AG08395 (cell line): ENCODE measurements around the gene ZFX.

Source experiments
- DNase-seq: peaks from one replicate; pipeline ENCODE4 v3.0.0; 2012; ENCODE audit warnings: mixed read lengths, low spot score

Gene ZFX

GRCh38 chrX:24241822-24242648 lies 92.5 kb downstream of the ZFX start:
- peak; percentile 39 for DNase-seq

GRCh38 chrX:24242649-24243175 lies 93.2 kb downstream of the ZFX start:
- peak; percentile 56 for DNase-seq

- no peak for DNase-seq
Observed at GRCh38 chrX:24243188-24243587, 93.7 kb downstream of the ZFX start.

GRCh38 chrX:24243692-24244091 lies 94.2 kb downstream of the ZFX start:
- peak; percentile 33 for DNase-seq

- DNase-seq, result peak; percentile 78
Observed at GRCh38 chrX:24245202-24245601, 95.7 kb downstream of the ZFX start.

GRCh38 chrX:24248042-24248441 lies 98.5 kb downstream of the ZFX start:
- no peak for DNase-seq

- DNase-seq, result no peak
Observed at GRCh38 chrX:24253030-24253429, 103.5 kb downstream of the ZFX start.

- no peak for DNase-seq
Observed at GRCh38 chrX:24253469-24253868, 103.9 kb downstream of the ZFX start.

- no peak for DNase-seq
Observed at GRCh38 chrX:24257011-24257410, 107.5 kb downstream of the ZFX start.

- DNase-seq, result peak; percentile 66
Observed at GRCh38 chrX:24259544-24260240, 110.2 kb downstream of the ZFX start.

GRCh38 chrX:24260842-24261550 lies 111.5 kb downstream of the ZFX start:
- peak; percentile 33 for DNase-seq

- DNase-seq, result no peak
Observed at GRCh38 chrX:24262309-24262708, 112.8 kb downstream of the ZFX start.

- no peak for DNase-seq
Observed at GRCh38 chrX:24264383-24264782, 114.9 kb downstream of the ZFX start.
